RWPE1 (cell line): ENCODE results near the gene SLC25A39.
"Not testable (repeated sequence)": the region's sequence is repeated elsewhere in the genome, so short reads cannot be mapped to it uniquely, and the experiment has no call there.

ENCODE experiments used
- CTCF ChIA-PET: fragments of 350-600 bp; sonication (Branson Sonifier 250); formaldehyde crosslinking; extraction: SDS; loops from one replicate; lab custom pipeline; 2021; lab: Yijun Ruan, JAX
- POLR2A ChIA-PET: fragments of 400-600 bp; formaldehyde crosslinking; extraction: SDS; loops from one replicate; lab custom pipeline; 2020; ENCODE audit warnings: antibody characterized with exemption; ENCODE audit not compliant: low non-redundant PET; lab: Yijun Ruan, JAX
- DNase-seq: peaks from one replicate; pipeline ENCODE4 v3.0.0; 2012; ENCODE audit warnings: low spot score
- H3K27ac ChIP-seq: fragments of 450-650 bp; 2 replicates; pipeline ENCODE4 v1.5.1; 2017
- CTCF ChIP-seq: fragments of 450-650 bp; conservative IDR thresholded peaks from 2 replicates; pipeline ENCODE4 v1.5.1; 2017; ENCODE audit warnings: low read depth, mild to moderate bottlenecking

Gene SLC25A39

GRCh38 chr17:44349553-44350070, 25.0 kb upstream of the SLC25A39 start:
- ChIA-PET POLR2A (no interaction called here), CTCF (interaction anchor here (0.5 to 1.7 kb wide), 5 partner anchors 11 to 164 kb away, joined by 3 to 7 read pairs (median 3); no protein-coding TSS in a partner anchor)
- no peak for TF ChIP-seq CTCF
- DNase-seq = no peak
- peak overlapping the region; percentile 92 for H3K27ac ChIP-seq

- ChIA-PET CTCF (interaction anchor here (1.0 kb wide), 1 partner anchor 18 kb away, joined by 3 read pairs; no protein-coding TSS in a partner anchor), POLR2A (interaction anchor here (0.5 kb wide), 1 partner anchor 17 kb away, joined by 5 read pairs; no protein-coding TSS in a partner anchor)
- peak overlapping the region; percentile 92 for H3K27ac ChIP-seq
- no peak for TF ChIP-seq CTCF
- no peak for DNase-seq
These were observed 24.4 kb upstream of the SLC25A39 start for GRCh38 chr17:44348988-44349364.

DNA sequence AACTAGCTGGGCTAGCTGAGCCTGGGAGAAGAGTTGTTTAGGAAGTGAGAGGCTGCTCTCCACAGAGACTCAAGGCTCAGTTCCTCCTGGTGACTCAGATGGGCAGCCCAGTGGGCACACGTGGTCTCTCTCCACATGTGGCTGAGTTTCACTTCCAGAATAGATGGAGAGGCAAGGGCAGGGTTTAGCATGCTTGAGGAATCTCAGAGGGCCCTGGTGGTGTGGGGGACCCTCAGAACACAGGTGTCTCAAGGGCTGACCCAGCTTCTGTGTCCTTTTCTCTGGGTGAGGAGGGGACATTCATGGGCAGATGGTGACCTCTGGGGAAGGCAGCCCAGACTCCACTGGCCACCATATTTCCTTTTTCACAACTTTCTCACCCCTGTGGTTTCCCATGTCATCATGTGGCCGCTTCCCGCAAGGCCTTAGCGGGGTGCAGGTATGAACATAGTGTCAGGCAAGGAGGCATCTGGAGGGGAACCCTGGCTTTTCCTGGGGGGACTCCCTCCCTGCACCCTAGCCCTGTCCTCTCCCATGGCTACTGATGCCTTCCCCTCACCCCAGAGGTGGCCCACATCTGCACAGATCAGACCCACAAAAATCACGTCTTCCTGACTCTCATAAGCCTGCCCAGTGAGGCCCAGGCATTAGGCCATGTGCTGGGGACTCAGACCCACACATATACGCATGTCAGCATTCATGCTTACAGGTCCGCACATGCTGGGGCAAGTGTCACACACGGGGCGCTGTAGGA, 23.8 kb upstream of the SLC25A39 start:
- CTCF ChIA-PET = interaction anchor here (0.5 to 1.0 kb wide), 2 partner anchors 18 to 126 kb away, joined by 3 to 5 read pairs; no protein-coding TSS in a partner anchor
- no peak for TF ChIP-seq CTCF
- H3K27ac ChIP-seq = peak overlapping the region; percentile 92
- POLR2A ChIA-PET = interaction anchor here (0.5 kb wide), 1 partner anchor 16 kb away, joined by 5 read pairs; no protein-coding TSS in a partner anchor
- peak; percentile 76 for DNase-seq

DNA sequence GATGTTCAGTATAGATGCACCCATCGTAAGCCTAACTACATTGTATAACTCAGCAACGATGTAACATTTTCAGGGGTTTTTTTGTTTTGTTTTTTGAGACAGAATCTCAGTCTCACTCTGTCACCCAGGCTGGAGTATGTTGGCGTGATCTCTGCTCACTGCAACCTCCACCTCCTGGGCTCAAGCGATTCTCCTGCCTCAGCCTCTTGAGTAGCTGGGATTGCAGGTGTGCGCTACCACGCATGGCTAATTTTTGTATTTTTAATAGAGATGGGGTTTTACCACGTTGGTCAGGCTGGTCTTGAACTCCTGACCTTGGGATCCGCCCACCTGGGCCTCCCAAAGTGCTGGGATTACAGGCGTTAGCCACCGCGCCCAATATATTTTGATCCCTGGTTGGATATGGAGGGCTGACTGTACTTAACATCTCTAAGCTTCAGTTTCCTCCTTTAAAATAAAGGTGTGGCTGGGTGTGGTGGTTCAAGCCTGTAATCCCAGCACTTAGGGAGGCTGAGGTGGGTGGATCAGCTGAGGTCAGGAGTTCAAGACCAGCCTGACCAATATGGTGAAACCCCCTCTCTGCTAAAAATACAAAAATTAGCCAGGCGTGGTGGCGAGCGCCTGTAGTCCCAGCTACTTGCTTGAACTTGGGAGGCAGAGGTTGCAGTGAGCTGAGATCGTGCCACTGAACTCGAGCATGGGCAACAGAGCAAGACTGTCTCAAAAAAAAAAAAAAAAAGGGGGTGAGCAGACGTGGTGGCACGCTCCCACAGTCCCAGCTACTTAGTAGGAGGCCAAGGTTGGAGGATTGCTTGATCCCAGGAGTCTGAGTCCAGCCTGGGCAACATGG, 22.8 kb upstream of the SLC25A39 start:
- H3K27ac ChIP-seq = peak overlapping the region; percentile 92
- ChIA-PET POLR2A (interaction anchor here (0.6 kb wide), 1 partner anchor 17 kb away, joined by 3 read pairs; no protein-coding TSS in a partner anchor), CTCF (interaction anchor here (0.5 to 0.6 kb wide), 2 partner anchors 86 to 125 kb away, joined by 4 to 5 read pairs; no protein-coding TSS in a partner anchor)
- not testable (repeated sequence) for DNase-seq

GRCh38 chr17:44346064-44346844, 21.6 kb upstream of the SLC25A39 start:
- peak; percentile 40; the same call in 1 of the 2 replicates for TF ChIP-seq CTCF
- CTCF ChIA-PET = interaction anchor here (0.5 to 1.3 kb wide), 13 partner anchors 7 to 676 kb away, joined by 3 to 8 read pairs (median 3); no protein-coding TSS in a partner anchor
- POLR2A ChIA-PET = interaction anchor here (0.6 to 1.0 kb wide), 3 partner anchors 18 to 1498 kb away, joined by 3 to 5 read pairs (median 3); partner anchors contain the start of gene TMUB2
- DNase-seq = no peak
- H3K27ac ChIP-seq = peak overlapping the region; percentile 92

GRCh38 chr17:44345454-44346026, 20.9 kb upstream of the SLC25A39 start:
- peak; percentile 73 for TF ChIP-seq CTCF
- ChIA-PET POLR2A (interaction anchor here (0.6 to 1.0 kb wide), 3 partner anchors 17 to 1497 kb away, joined by 3 to 5 read pairs (median 3); partner anchors contain the start of gene TMUB2), CTCF (interaction anchor here (0.5 to 1.3 kb wide), 16 partner anchors 8 to 317 kb away, joined by 3 to 8 read pairs (median 3); no protein-coding TSS in a partner anchor)
- peak overlapping the region; percentile 92 for H3K27ac ChIP-seq
- DNase-seq = no peak
